Suppressor macrophage (primary cell): Measurements from ENCODE around the gene GNAI3.

Experiments
- DNase-seq, 4 experiments: peaks; one replicate each; pipeline ENCODE4 v3.0.0-alpha.2; 2020 to 2022
- total RNA-seq, 17 experiments: gene quantifications; one replicate each; lab custom pipeline; 2026; ENCODE audit warnings: mixed read lengths in 6 of 17, inconsistent platforms in 3 of 17; lab: John Stamatoyannopoulos, UW

GNAI3 gene
- 151 to 293 (median 226) reads per million in 17 experiments for total RNA-seq

GRCh38 chr1:109548321-109549267, at the start of gene GNAI3:
Gene GNAI3, plus strand, starts transcription at chr1:109548615. Its CDS starts 106 bp downstream, at chr1:109548721.
- peak; percentile 97 to 98 (median 98) for DNase-seq

DNA sequence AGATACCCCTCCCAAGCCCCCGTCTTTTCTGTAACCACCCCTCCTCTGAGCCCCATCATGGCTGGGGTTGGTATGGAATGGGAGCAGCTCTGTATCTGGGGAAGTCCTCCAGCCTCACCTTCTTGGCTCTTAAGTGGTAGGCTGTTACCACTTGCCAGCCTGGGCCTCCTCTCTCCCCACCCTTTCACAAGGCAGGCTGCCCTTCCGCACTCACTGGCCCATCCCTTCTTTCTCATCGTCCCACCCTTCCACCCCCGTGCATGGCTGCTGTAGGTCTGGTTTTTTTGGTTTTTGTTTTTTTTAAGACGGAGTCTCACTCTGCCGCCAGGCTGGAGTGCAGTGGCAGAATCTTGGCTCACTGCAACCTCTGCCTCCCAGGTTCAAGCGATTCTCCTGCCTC, 49.3 kb upstream of the GNAI3 start:
- no peak for DNase-seq

DNA sequence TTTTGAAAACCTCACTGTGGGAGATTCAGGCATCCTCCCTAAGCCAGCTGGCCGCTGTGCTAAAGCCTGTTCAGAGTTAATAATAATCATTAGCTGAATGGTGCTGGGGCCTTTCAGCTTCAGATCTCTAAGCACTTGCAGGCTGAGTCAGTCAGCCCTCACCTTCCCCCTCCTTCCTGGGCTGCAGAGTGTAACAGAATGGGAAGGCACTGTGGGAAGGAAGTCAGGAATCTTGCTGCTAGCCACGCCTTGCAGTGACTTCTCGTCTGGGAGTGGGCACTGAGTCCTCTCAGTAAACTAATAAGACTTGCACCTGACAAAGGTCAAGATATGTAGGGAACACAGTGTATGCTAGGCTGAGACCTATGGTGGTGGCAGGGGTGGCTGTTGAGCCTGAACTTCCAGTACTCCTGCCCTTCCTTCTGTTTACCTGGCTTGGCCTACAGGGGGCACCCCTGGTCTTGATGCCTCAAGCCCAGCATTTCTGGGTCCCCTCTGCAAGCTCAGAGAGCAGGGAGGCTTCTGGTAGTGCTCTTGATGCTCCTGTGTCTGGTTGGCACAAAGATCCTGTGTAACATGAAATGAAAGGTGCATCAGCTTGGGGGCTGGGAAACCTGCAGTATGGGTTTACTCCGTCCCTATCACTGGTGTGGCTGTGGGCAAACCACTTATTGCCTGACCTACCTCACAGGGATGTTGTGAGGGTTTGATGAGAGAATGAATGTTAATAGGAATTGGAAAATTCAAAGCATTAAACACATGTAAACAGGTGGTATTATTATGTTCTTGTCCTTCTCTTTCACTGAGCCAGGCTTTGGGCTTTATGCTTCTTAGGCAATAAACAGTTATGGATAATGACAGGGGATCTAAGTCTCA, 48.5 kb upstream of the GNAI3 start:
- DNase-seq, result peak; percentile 40 to 76 (median 53)

DNA sequence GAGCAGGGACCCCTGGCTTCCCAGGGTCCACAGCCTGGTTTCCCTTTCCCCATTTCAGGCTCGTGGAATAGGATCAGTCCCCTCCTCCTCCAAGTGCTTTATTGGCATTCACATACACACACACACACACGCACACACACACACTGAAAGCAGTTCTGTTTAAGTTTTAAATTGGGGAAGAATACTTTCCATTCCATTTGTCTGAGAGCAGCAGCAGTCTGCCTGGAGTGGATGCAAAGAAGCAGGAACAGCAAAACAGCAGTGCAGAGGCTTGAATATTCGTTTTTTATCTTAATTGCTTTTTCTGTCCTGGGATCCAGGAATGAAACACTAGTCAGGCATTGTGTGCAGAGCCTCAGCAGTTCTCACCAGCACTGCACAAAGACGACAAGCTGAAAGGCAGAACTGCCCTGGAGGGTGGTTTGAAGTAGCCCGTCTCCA, 47.5 kb upstream of the GNAI3 start:
- peak in 3 of 4 experiments; percentile 10 to 31 (median 15) for DNase-seq

DNA sequence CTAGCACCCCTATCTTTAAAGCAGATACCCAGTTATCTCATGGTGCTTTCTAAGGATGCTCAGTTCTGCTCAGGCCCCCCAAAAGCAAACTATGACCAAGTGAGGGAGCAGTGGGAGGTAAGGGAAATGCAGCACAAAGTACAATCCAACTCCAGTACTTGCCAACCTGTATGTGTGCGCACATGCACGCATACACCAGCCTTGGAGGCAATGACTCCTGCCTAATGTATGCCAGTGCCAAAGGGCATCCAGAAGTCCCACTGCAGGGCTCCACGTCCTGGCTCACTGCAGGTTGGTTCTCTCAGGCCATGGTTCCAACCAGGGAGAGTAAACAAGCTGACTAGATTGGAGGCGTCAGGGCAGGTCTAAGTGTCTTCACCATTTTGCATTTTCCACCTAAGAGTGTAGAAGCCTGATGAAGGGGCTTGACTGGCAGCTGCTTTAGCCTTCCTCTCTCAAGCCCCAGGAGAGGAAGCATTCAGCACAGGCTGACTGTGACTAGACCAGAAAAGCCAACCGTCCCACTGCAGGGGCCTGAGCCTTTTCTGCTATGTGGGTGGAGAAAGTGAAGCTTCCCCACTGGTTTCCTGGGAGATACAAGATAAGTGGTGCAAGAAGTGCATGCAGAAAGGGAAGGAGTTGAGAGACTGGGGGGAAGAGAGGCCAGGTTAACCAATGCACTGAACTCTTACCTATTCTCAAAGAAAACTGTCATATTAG, 46.6 kb upstream of the GNAI3 start:
- DNase-seq, result peak; percentile 68 to 85 (median 82)

DNA sequence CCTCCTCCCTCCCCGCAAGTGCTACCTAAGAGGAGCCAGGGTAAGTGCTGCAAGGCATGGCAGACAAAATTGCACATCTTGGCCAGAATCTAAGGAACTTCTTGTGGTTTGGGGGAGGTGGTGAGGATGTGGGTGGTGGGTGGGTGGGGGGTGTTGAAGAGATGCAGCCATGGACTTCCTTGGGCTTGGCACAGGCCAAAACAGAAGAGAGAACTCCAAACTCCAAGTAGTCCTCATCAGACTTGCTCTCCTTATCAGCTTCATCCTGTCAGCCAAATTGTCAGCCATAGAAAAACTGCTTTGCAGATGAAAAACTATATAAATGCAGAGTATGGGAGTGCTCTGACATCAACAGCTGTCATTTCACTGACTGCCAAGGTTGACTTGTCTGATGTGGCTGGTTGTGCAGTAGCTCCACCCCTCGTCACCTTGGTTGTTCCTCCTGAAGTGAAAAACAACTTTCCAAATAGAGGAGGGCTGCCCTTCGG, 46.0 kb upstream of the GNAI3 start:
- no peak for DNase-seq

- no peak for DNase-seq
Measured at GRCh38 chr1:109503935-109504334, 44.5 kb upstream of the GNAI3 start.

- DNase-seq, result no peak
Measured at GRCh38 chr1:109504974-109505373, 43.4 kb upstream of the GNAI3 start.

DNA sequence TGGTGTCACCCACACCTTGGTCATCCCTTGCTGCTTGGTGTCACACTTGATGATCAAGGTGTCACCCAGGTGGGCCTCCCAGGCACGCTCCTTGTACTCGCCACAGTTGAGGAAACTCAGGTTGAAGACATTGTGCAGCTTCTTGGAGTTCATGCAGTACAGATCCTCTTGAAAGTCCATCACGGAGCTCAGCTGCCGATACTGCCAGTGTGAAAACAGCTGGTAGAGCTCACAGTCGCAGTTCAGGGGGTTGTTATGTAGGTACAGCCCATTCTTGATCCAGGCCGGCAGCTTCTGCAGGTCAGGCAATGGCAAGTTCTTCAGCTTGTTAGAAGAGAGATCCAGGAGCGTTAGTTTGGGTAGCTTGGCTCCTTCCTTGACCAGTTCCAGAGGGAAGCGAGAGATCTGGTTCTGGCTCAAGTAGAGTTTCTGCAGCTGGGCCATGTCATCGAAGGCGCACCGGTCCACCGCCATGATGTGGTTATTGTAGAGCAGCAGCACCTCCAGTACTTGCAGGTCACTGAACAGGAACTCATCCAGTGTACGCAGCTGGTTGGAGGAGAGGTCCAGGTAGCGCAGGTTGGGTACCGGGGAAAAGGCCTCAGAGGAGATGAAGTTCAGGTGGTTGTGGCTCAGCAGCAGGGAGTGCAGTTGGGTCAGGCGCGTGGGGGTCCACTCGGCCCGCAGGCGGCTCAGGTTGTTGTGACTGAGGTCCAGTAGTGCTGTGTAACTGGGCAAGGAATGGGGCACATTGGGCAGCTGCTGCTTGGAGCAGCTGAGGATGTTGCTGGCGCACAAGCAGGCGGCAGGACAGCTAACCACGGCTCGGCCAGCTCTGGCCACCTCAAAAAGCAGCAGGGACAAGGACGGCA, 40.2 kb upstream of the GNAI3 start:
- no peak for DNase-seq

GRCh38 chr1:109508873-109509175, 39.6 kb upstream of the GNAI3 start:
- no peak for DNase-seq

GRCh38 chr1:109509176-109510134, 39.0 kb upstream of the GNAI3 start, which contains the start of gene AMIGO1:
Gene AMIGO1, minus strand, starts transcription at chr1:109509727. Its CDS starts 815 bp downstream, at chr1:109508912.
- peak; percentile 50 to 84 (median 64) for DNase-seq

DNA sequence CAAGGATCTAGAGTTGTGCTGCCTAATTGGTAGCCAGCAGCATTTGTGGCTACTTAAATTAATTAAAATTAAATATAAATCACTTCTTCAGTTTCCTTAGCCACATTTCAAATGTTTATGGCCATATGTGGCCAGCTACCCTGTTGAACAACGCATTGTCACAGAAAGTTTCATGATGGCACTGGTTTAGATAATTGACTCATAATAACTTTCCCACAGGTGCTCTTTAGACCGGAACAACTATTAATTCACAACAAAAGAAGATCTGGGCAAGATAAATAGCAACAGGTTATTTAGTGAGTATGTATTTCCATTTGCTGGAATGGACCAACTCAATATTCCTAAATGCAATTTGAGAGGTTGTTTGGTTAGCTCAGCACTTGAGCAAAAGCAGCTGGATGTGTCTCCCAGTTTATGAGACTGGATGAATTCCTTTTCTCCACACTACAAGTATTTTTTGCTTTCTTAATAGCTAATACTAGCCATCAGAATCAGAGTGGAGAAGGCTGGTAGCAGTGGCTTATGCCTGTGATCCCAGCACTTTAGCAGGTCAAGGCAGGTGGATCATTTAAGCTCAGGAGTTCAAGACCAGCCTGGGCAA, 35.2 kb upstream of the GNAI3 start:
- DNase-seq, result no peak

GRCh38 chr1:109514846-109515245, 33.6 kb upstream of the GNAI3 start:
- DNase-seq, result no peak

DNA sequence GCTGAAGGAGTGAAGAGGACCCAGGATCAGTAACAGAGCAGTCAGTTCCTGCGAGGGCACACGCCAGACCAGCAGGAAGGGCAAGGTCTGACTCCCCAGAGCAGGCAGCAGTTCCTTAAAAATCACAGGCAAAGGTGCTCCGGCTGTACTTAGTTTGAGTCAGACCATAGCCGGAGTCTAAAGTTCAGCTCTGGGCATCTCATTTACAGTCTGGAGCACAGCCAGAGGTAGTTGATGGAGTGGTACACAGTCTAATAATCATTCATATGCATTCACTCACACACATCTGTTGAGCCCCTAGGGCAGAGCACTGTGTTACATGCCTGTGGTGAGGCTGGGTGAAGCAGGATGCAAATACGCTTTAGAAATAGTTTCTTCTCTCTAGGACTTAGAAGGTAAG, 31.5 kb upstream of the GNAI3 start:
- no peak for DNase-seq

DNA sequence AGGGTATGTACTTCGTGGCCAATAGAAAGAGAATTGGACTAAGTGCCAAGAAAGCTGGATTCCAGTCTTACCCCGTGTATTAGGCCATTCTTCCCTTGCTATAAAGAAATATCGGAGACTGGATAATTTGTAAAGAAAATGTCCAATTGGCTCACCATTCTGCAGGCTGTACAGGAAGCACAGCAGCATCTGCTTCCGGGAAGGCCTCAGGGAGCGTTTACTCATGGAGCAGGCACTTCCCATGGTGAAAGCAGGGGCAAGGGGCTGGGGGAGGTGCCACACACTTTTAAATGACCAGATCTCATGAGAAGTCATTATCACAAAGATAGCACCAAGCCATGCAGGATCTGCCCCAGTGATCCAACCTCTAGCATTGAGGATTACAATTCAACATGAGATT, 31.1 kb upstream of the GNAI3 start:
- DNase-seq, result no peak

DNA sequence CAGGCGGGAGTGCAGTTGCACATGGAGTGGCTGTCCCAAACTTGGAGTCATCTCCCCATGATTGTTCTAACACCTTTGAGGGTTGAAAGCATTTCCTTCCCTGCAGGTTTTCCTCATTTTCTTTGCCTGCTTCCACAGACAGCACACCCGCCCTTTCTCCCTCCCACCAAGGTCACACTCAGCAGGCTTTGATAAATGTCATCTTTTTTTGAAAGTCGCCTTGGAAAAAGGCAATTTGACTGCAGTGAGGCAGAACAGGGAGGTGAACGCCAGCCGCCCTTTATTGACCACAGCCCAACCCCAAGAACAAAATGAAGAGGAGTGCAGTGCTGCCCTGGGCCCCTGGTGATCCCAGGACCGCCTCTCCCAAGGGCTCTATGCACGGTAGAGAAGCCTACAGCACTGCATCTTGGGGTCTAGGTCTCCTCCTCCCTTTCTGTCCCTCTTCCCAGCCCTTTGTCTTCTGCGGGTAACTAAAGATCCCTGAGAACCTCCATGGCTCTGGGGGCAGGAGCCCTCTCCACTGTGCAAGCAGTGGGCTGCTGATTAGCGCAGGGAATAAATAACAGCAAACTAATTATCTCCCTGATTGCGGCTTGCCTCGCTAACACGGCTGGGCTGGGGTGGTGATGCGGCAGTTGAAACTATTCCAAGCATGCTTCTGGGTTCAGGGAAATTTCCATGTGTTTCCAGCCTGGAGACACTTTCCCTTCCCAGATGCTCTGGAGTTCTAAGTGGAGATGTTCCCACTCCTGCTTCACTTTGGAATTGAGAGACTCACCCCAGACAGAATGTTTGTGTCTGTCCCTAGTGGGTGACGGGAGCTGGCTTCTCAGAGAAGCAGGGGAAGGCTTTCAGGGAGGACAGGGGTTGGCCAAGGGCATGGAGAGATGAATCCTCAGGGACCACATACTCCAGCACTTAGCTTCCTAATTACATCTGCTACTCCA, 27.1 kb upstream of the GNAI3 start:
- DNase-seq, result no peak

- DNase-seq, result no peak
Measured at GRCh38 chr1:109522026-109522425, 26.4 kb upstream of the GNAI3 start.

GRCh38 chr1:109523706-109524105, 24.7 kb upstream of the GNAI3 start:
- DNase-seq, result no peak
